HCT116 (cell line): ENCODE data around the gene PRKAG3. TPM values are rescaled to one million over a fixed set of nuclear protein-coding genes. Genes with fewer than 3 reads are reported as not detected.

ENCODE experiments used
- ATAC-seq: fragments of 200-7000 bp; cut with Tn5 transposase; 2 replicates; pipeline ENCODE4 v1.9.1; 2020; ENCODE audit warnings: mild to moderate bottlenecking, moderate library complexity
- BruUV-seq: library from RNA; stranded (reverse); fragments of 400-500 nt; replicated peaks from 2 replicates; lab custom pipeline; 2021; lab: Mats Ljungman, UMichigan
- CTCF ChIA-PET: fragments of 300-600 bp; sonication (Branson Sonifier 250); formaldehyde crosslinking; loops from one replicate; lab custom pipeline; 2021; ENCODE audit warnings: antibody characterized with exemption; lab: Charles Lee
- POLR2A ChIA-PET: fragments of 300-600, 350-600 bp; sonication (Branson Sonifier 250); formaldehyde crosslinking; loops from one replicate; lab custom pipeline; 2021; ENCODE audit warnings: antibody characterized with exemption; lab: Charles Lee
- RAD21 ChIA-PET, 2 experiments: fragments of 300-600 bp; sonication (Branson Sonifier 250); formaldehyde crosslinking; loops; one replicate each; lab custom pipeline; 2023; ENCODE audit warnings: low total read pairs in 2 of 2; ENCODE audit not compliant: uncharacterized antibody in 2 of 2, unreplicated experiment in 2 of 2, low non-redundant PET in 1 of 2; lab: Charles Lee
- DNase-seq: peaks from one replicate; pipeline ENCODE4 v3.0.0-alpha.2; 2010; ENCODE audit warnings: low read depth, low spot score
- H2AFZ ChIP-seq: fragments of 200-600 bp; shearing (Covaris generic), sonication (generic); 2 replicates; pipeline ENCODE4 v1.6.1; 2017; ENCODE audit warnings: low read depth, mixed run types, mixed read lengths, antibody characterized with exemption, low read length; ENCODE audit not compliant: poor library complexity, severe bottlenecking
- H3K27ac ChIP-seq: 2 replicates; pipeline ENCODE4 v1.5.1; 2012; ENCODE audit warnings: low read depth, low read length
- H3K27me3 ChIP-seq: fragments of 200-600 bp; sonication (generic); 2 replicates; pipeline ENCODE4 v1.6.1; 2016; ENCODE audit warnings: mixed run types, low read length, mixed read lengths; ENCODE audit not compliant: insufficient read depth
- H3K36me3 ChIP-seq, 2 experiments: fragments of 200-500 bp in 1 of 2; fragments of 200-600 bp in 1 of 2; sonication (Bioruptor generic) in 1 of 2; sonication (generic) in 1 of 2; 2 replicates each; pipeline versions ENCODE4 v1.5.1 to v1.6.1; 2014 to 2016; ENCODE audit warnings: low read length in 2 of 2, inconsistent platforms in 1 of 2, mixed read lengths in 1 of 2, mixed run types in 1 of 2; ENCODE audit not compliant: insufficient read depth in 2 of 2, control insufficient read depth in 1 of 2
- H3K4me1 ChIP-seq, 2 experiments: fragments of 200-600 bp in 1 of 2; sonication (generic) in 1 of 2; 2 replicates each; pipeline versions ENCODE4 v1.5.1 to v1.6.1; 2012 to 2017; ENCODE audit warnings: low read length in 2 of 2, inconsistent platforms in 1 of 2, mild to moderate bottlenecking in 1 of 2, mixed read lengths in 1 of 2, mixed run types in 1 of 2, moderate library complexity in 1 of 2; ENCODE audit not compliant: insufficient read depth in 2 of 2, control insufficient read depth in 1 of 2
- H3K4me2 ChIP-seq: fragments of 200-600 bp; sonication (generic); 2 replicates; pipeline ENCODE4 v1.6.1; 2017; ENCODE audit warnings: mixed run types, low read length, mixed read lengths
- H3K4me3 ChIP-seq, 2 experiments: fragments of 200-600 bp in 1 of 2; sonication (generic) in 1 of 2; replicated peaks in 1 of 2; 2 replicates each; pipeline ENCODE4 v1.5.1; 2011 to 2016; ENCODE audit warnings: low read length in 2 of 2, control low read depth in 1 of 2, low read depth in 1 of 2, mild to moderate bottlenecking in 1 of 2, mixed read lengths in 1 of 2, mixed run types in 1 of 2
- H3K79me2 ChIP-seq: fragments of 200-600 bp; sonication (generic); 2 replicates; pipeline ENCODE4 v1.6.1; 2017; ENCODE audit warnings: mild to moderate bottlenecking, mixed run types, low read length, moderate library complexity, mixed read lengths; ENCODE audit not compliant: insufficient read depth
- H3K9ac ChIP-seq: fragments of 200-600 bp; sonication (generic); 2 replicates; pipeline ENCODE4 v1.6.1; 2016; ENCODE audit warnings: low read length, mixed read lengths
- H3K9me2 ChIP-seq: fragments of 200-600 bp; sonication (generic), shearing (Covaris generic); 2 replicates; pipeline ENCODE4 v1.6.1; 2017; ENCODE audit warnings: mixed run types, mild to moderate bottlenecking, moderate library complexity; ENCODE audit not compliant: insufficient read depth
- H3K9me3 ChIP-seq, 2 experiments: fragments of 200-500 bp in 1 of 2; fragments of 200-600 bp in 1 of 2; sonication (Bioruptor generic) in 1 of 2; sonication (generic) in 1 of 2; 2 replicates each; pipeline ENCODE4 v1.6.1; 2014 to 2017; ENCODE audit warnings: low read length in 2 of 2, mixed read lengths in 2 of 2, inconsistent platforms in 1 of 2, low read depth in 1 of 2, mild to moderate bottlenecking in 1 of 2, mixed run types in 1 of 2, moderate library complexity in 1 of 2; ENCODE audit not compliant: control insufficient read depth in 1 of 2, insufficient read depth in 1 of 2
- H4K20me1 ChIP-seq: fragments of 200-600 bp; sonication (generic), shearing (Covaris generic); 2 replicates; pipeline ENCODE4 v1.6.1; 2017; ENCODE audit warnings: mixed run types, mild to moderate bottlenecking, moderate library complexity; ENCODE audit not compliant: insufficient read depth
- EGR1 ChIP-seq: IDR thresholded peaks from 2 replicates; pipeline ENCODE4 v1.6.1; 2012; ENCODE audit warnings: low read depth
- ELF1 ChIP-seq: IDR thresholded peaks from 2 replicates; pipeline ENCODE4 v1.6.1; 2012; ENCODE audit warnings: low read depth, borderline replicate concordance
- EZH2 ChIP-seq: fragments of 200-600 bp; sonication (generic); IDR thresholded peaks from 2 replicates; pipeline ENCODE4 v1.6.1; 2017; ENCODE audit warnings: antibody characterized with exemption, mixed run types
- FOSL1 ChIP-seq: IDR thresholded peaks from 2 replicates; pipeline ENCODE4 v1.6.1; 2012; ENCODE audit warnings: low read depth
- JUND ChIP-seq: IDR thresholded peaks from 2 replicates; pipeline ENCODE4 v1.6.1; 2012
- POLR2A ChIP-seq: IDR thresholded peaks from 2 replicates; pipeline ENCODE4 v1.7.0; 2011; ENCODE audit warnings: borderline replicate concordance; ENCODE audit not compliant: insufficient read depth, insufficient read length; ENCODE audit errors: extremely low read depth
- POLR2AphosphoS5 ChIP-seq: IDR thresholded peaks from 2 replicates; pipeline ENCODE4 v1.6.1; 2011; ENCODE audit warnings: mild to moderate bottlenecking, low read depth, low read length, moderate library complexity
- SP1 ChIP-seq: IDR thresholded peaks from 2 replicates; pipeline ENCODE4 v1.6.1; 2012; ENCODE audit warnings: low read depth
- SRF ChIP-seq: IDR thresholded peaks from 2 replicates; pipeline ENCODE4 v1.6.1; 2012; ENCODE audit warnings: low read depth
- ZBTB33 ChIP-seq: IDR thresholded peaks from 2 replicates; pipeline ENCODE4 v1.6.1; 2011; ENCODE audit warnings: mild to moderate bottlenecking, low read length, moderate library complexity; ENCODE audit not compliant: insufficient replicate concordance; ENCODE audit errors: extremely low read depth
- intact Hi-C: fragments of 100-400 bp; cut with micrococcal nuclease; formaldehyde crosslinking; loops from 2 replicates; pipeline ENCODE4 v1.10.0; 2022
- total RNA-seq: library from RNA; stranded (reverse); gene quantifications from one replicate; pipeline ENCODE4 v1.2.1, GENCODE V29; 2021; ENCODE audit not compliant: unreplicated experiment

The PRKAG3 gene
- total RNA-seq, 1 experiment from 2014 or later: not detected

DNA sequence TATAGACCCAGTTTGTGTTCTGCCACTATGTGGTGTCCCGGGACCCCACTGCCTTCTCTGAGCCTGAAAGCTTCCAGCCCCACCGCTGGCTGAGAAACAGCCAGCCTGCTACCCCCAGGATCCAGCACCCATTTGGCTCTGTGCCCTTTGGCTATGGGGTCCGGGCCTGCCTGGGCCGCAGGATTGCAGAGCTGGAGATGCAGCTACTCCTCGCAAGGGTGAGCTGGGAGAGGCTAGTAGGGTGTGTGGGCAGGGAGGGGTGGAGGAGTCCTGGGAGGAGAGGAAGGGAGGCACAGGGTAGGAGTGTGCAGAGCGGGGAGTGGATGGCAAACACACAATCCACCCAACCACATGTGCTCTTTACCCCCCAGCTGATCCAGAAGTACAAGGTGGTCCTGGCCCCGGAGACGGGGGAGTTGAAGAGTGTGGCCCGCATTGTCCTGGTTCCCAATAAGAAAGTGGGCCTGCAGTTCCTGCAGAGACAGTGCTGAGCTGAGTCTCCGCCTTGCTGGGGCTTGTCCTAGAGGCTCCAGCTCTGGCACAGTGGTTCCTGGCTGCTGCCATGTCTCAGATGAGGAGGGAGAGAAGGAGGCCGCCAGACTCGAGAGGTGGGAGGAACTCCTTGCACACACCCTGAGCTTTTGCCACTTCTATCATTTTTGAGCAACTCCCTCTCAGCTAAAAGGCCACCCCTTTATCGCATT lies 16.9 kb downstream of the PRKAG3 start:
- intact Hi-C loops: no loop called here
- Histone ChIP-seq H3K27ac (no peak overlapping the region), H3K9ac (no peak overlapping the region), H3K4me1 (no peaks in the 10 kb centered on the region), H2AFZ (no peak overlapping the region), H3K4me2 (no peak overlapping the region), H3K36me3 (no peaks in the 10 kb centered on the region), H4K20me1 (no peaks in the 10 kb centered on the region), H3K27me3 (no peaks in the 10 kb centered on the region), H3K9me2 (no peaks in the 10 kb centered on the region), H3K79me2 (no peaks in the 10 kb centered on the region), H3K4me3 (no peak overlapping the region), H3K9me3 (no peaks in the 10 kb centered on the region)
- BruUV-seq: no TSS peak
- RAD21 ChIA-PET: no interaction called here
- DNase-seq (no peak), ATAC-seq (no peak)
- POLR2A ChIA-PET: no interaction called here
- CTCF ChIA-PET: no interaction called here
- no peak for TF ChIP-seq POLR2A
- TF ChIP-seq ELF1: no peak

GRCh38 chr2:218813771-218814460 lies 17.7 kb downstream of the PRKAG3 start:
- Histone ChIP-seq H3K36me3 (no peaks in the 10 kb centered on the region), H3K27ac (no peak overlapping the region), H3K27me3 (no peaks in the 10 kb centered on the region), H3K79me2 (no peaks in the 10 kb centered on the region), H2AFZ (no peak overlapping the region), H3K9ac (no peak overlapping the region), H3K9me3 (no peaks in the 10 kb centered on the region), H3K9me2 (no peaks in the 10 kb centered on the region), H4K20me1 (no peaks in the 10 kb centered on the region), H3K4me3 (no peak overlapping the region), H3K4me2 (no peak overlapping the region), H3K4me1 (no peaks in the 10 kb centered on the region)
- ATAC-seq (no peak), DNase-seq (no peak)
- no TSS peak for BruUV-seq
- CTCF ChIA-PET: no interaction called here
- intact Hi-C loops: no loop called here
- RAD21 ChIA-PET: no interaction called here
- POLR2A ChIA-PET: no interaction called here
- no peak for TF ChIP-seq ZBTB33
- TF ChIP-seq SRF: no peak
- no peak for TF ChIP-seq SP1
- no peak for TF ChIP-seq EZH2
- TF ChIP-seq POLR2AphosphoS5: no peak
- TF ChIP-seq JUND: no peak
- TF ChIP-seq FOSL1: no peak
- TF ChIP-seq POLR2A: no peak
- TF ChIP-seq EGR1: no peak
